Prostate gland (tissue), 2 donors: ENCODE measurements around the gene TRAPPC6A.

Experiments
- CTCF ChIP-seq, 4 experiments: fragments of 200-600 bp in 2 of 4; fragments of 450-650 bp in 2 of 4; sonication (generic) in 2 of 4; IDR thresholded peaks; 1 replicate in 3 of 4; 2 replicates in 1 of 4; pipeline ENCODE4 v1.5.1; 2016 to 2019; ENCODE audit warnings: antibody characterized with exemption in 4 of 4, mild to moderate bottlenecking in 2 of 4, moderate library complexity in 2 of 4
- POLR2AphosphoS5 ChIP-seq: sonication (generic); formaldehyde crosslinking; IDR thresholded peaks from one replicate; pipeline ENCODE4 v1.6.1; 2017; ENCODE audit warnings: antibody characterized with exemption

DNA sequence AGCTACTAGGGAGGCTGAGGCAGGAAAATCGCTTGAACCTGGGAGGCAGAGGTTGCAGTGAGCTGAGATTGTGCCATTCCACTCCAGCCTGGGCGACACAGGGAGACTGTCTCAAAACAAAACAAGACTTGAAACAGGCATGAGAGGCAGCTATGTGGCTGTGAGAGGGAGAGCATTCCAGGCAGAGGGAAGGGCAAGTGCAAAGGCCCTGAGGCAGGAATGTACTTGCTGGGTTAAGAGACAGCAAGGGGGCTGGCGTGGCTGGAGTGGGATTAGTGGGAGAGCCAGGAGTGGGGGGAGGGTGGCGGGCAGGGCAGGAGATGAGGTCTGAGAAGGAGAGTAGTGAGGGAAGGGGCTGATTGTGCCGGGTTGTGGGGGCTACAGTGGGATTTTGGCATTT, 45.8 kb upstream of the TRAPPC6A start:
- no peak for TF ChIP-seq CTCF (IDR thresholded peaks at IDR 0.05)
- TF ChIP-seq POLR2AphosphoS5 = no peak
